ENCODE results near the gene CNNM2.

DNA sequence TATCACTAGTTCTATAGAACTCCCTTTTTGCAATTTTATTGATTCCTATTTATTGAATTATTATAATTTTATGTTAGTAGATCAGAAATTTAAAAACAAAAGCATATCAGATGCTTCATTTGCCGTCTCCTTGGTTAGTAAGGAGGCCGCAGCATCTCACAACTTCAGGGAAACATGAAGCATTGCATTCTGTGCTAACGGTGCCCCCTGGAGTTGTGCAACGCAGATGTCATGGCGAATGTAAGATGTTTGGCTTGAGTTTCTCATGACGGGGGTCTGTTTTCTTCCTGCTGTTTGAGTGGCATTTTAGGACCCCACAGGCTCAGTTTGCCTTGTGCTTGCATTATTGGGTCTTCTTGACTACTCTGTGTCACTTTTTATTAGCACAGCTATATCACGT lies 124.8 kb downstream of the CNNM2 start:
- TF ChIP-seq, protein P1, sequence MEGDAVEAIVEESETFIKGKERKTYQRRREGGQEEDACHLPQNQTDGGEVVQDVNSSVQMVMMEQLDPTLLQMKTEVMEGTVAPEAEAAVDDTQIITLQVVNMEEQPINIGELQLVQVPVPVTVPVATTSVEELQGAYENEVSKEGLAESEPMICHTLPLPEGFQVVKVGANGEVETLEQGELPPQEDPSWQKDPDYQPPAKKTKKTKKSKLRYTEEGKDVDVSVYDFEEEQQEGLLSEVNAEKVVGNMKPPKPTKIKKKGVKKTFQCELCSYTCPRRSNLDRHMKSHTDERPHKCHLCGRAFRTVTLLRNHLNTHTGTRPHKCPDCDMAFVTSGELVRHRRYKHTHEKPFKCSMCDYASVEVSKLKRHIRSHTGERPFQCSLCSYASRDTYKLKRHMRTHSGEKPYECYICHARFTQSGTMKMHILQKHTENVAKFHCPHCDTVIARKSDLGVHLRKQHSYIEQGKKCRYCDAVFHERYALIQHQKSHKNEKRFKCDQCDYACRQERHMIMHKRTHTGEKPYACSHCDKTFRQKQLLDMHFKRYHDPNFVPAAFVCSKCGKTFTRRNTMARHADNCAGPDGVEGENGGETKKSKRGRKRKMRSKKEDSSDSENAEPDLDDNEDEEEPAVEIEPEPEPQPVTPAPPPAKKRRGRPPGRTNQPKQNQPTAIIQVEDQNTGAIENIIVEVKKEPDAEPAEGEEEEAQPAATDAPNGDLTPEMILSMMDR (conservative IDR thresholded peaks at IDR 0.05; ENCODE audit: low read length), result peak; percentile 39
- no peak for TF ChIP-seq EZH2phosphoT487 (IDR thresholded peaks at IDR 0.05; ENCODE audit: borderline replicate concordance)
